ENCODE results near the gene RAPGEF4. TPM values are rescaled to one million over a fixed set of nuclear protein-coding genes. Genes with fewer than 3 reads are reported as not detected.

RAPGEF4 gene
- total and polyA plus RNA-seq, 9 of the 15 experiments (the other 6 are each of a cell fraction or from before 2014, with no cell fraction given), result 0.04 to 0.33 (median 0.13) TPM; not detected in 6

- no peak overlapping the region for H3K27ac ChIP-seq (ENCODE audit: extremely low read depth, low read depth, low read length)
- no peak for DNase-seq (ENCODE audit: extremely low read depth in 1 of 4, low spot score in 3 of 4)
- H3K27me3 ChIP-seq (ENCODE audit: control insufficient read depth in 2 of 2, insufficient read depth in 2 of 2, low read length in 2 of 2), result peaks cover 12 to 24% of the 10 kb centered on the region in 2 experiments; a peak in 4 of 5 replicates
- ChIA-PET CTCF (ENCODE audit: low intra/inter-chr PET ratio) (no interaction called here), POLR2A (interaction anchor here (0.9 to 1.4 kb wide), 3 partner anchors 8 to 23 kb away, joined by 3 to 5 read pairs (median 3); no protein-coding TSS in a partner anchor)
- no peaks in the 10 kb centered on the region for H3K79me2 ChIP-seq (ENCODE audit: control insufficient read depth, insufficient read depth, low read length)
- no peak for FAIRE-seq
- H4K20me1 ChIP-seq (replicated peaks; ENCODE audit: control insufficient read depth, insufficient read depth, low read length), result no peaks in the 10 kb centered on the region
- in situ Hi-C loops (cut with MboI), result no loop called here
- 3% methylated on average over 3 of the region's 3 CpGs for WGBS (ENCODE audit: insufficient coverage, low coverage, missing lambda C conversion rate)
- no peaks in the 10 kb centered on the region for H3K9me1 ChIP-seq (ENCODE audit: control insufficient read depth, insufficient read depth, low read length)
- ATAC-seq, result no peak
- intact Hi-C loops (cut with micrococcal nuclease), result no loop called here
- no peak overlapping the region for H2AFZ ChIP-seq (ENCODE audit: low read depth, low read length)
- no peaks in the 10 kb centered on the region for H3K36me3 ChIP-seq (ENCODE audit: control insufficient read depth, insufficient read depth, low read length)
- H3K9me3 ChIP-seq (replicated peaks; ENCODE audit: control insufficient read depth, insufficient read depth, low read depth, low read length), result no peaks in the 10 kb centered on the region
- no peak overlapping the region for H3K4me2 ChIP-seq (ENCODE audit: insufficient read depth, low read length)
- H3K4me1 ChIP-seq (replicated peaks in 1 of 2; ENCODE audit: control insufficient read depth in 2 of 2, insufficient read depth in 2 of 2, low read length in 2 of 2), result no peaks in the 10 kb centered on the region; a peak in 1 of 5 replicates
- H3K4me3 ChIP-seq, result no peak overlapping the region
- no TSS peak for BruUV-seq (replicated peaks)
- TF ChIP-seq HIVEP1 (CRISPR knock-in tag; IDR thresholded peaks at IDR 0.05) (no peak), EHMT2 (IDR thresholded peaks at IDR 0.05) (no peak), ZNF316 (IDR thresholded peaks at IDR 0.05) (no peak), NFE2L1 (tag; IDR thresholded peaks at IDR 0.05; ENCODE audit: borderline replicate concordance, low read depth) (no peak), BDP1 (IDR thresholded peaks at IDR 0.05; ENCODE audit: insufficient read depth, insufficient read length) (no peak), COPS2 (conservative IDR thresholded peaks at IDR 0.05) (no peak), NR2C2 (CRISPR knock-in tag; IDR thresholded peaks at IDR 0.05) (no peak), NR2C2 (tag; IDR thresholded peaks at IDR 0.05) (no peak), NFXL1 (CRISPR knock-in tag; IDR thresholded peaks at IDR 0.05) (no peak)
- no peak overlapping the region for H3K9ac ChIP-seq (ENCODE audit: insufficient read depth in 1 of 2, low read depth in 2 of 2, low read length in 2 of 2)
Observed at GRCh38 chr2:173049831-173050230, 314.2 kb downstream of the RAPGEF4 start.

All from K562 (cell line).